ENCODE results near the gene FAM13A.

Gene FAM13A

GRCh38 chr4:88792268-88792781 is 264.7 kb downstream of the FAM13A start:
- H3K9me3 ChIP-seq (ENCODE audit: severe bottlenecking) = no peaks in the 10 kb centered on the region
- H3K4me3 ChIP-seq (ENCODE audit: severe bottlenecking) = no peak overlapping the region
- DNase-seq (ENCODE audit: low spot score) = no peak
- no peaks in the 10 kb centered on the region for H3K36me3 ChIP-seq (ENCODE audit: low read depth)
- peak; percentile 91 for ATAC-seq (ENCODE audit: low read depth)
- no peak for TF ChIP-seq CTCF (IDR thresholded peaks at IDR 0.05; ENCODE audit: poor library complexity, severe bottlenecking)
- peak overlapping the region; percentile 26 for H3K27ac ChIP-seq (ENCODE audit: poor library complexity, severe bottlenecking)
- H3K4me1 ChIP-seq (ENCODE audit: insufficient read depth, poor library complexity, severe bottlenecking) = peaks cover 7% of the 10 kb centered on the region
- H3K27me3 ChIP-seq (ENCODE audit: insufficient read depth, poor library complexity, severe bottlenecking) = no peaks in the 10 kb centered on the region

- Histone ChIP-seq H3K27me3 (ENCODE audit: insufficient read depth, poor library complexity, severe bottlenecking) (no peaks in the 10 kb centered on the region), H3K27ac (ENCODE audit: poor library complexity, severe bottlenecking) (no peak overlapping the region), H3K36me3 (ENCODE audit: low read depth) (no peaks in the 10 kb centered on the region; the same call in 1 of the 2 replicates), H3K4me3 (ENCODE audit: severe bottlenecking) (no peak overlapping the region), H3K4me1 (ENCODE audit: insufficient read depth, poor library complexity, severe bottlenecking) (peaks cover 7% of the 10 kb centered on the region), H3K9me3 (ENCODE audit: severe bottlenecking) (no peaks in the 10 kb centered on the region)
- DNase-seq (ENCODE audit: low spot score) (no peak), ATAC-seq (ENCODE audit: low read depth) (no peak)
- TF ChIP-seq CTCF (IDR thresholded peaks at IDR 0.05; ENCODE audit: poor library complexity, severe bottlenecking) = peak; percentile 59
These were observed 265.7 kb downstream of the FAM13A start for GRCh38 chr4:88791274-88791673.

GRCh38 chr4:88788895-88789294 is 268.1 kb downstream of the FAM13A start:
- no peaks in the 10 kb centered on the region; the same call in 1 of the 2 replicates for H3K36me3 ChIP-seq (ENCODE audit: low read depth)
- TF ChIP-seq CTCF (IDR thresholded peaks at IDR 0.05; ENCODE audit: poor library complexity, severe bottlenecking) = no peak
- H3K9me3 ChIP-seq (ENCODE audit: severe bottlenecking) = no peaks in the 10 kb centered on the region
- no peaks in the 10 kb centered on the region for H3K27me3 ChIP-seq (ENCODE audit: insufficient read depth, poor library complexity, severe bottlenecking)
- ATAC-seq (ENCODE audit: low read depth) = no peak
- no peak for DNase-seq (ENCODE audit: low spot score)
- H3K4me3 ChIP-seq (ENCODE audit: severe bottlenecking) = no peak overlapping the region
- no peak overlapping the region for H3K27ac ChIP-seq (ENCODE audit: poor library complexity, severe bottlenecking)
- peaks cover 7% of the 10 kb centered on the region for H3K4me1 ChIP-seq (ENCODE audit: insufficient read depth, poor library complexity, severe bottlenecking)

DNA sequence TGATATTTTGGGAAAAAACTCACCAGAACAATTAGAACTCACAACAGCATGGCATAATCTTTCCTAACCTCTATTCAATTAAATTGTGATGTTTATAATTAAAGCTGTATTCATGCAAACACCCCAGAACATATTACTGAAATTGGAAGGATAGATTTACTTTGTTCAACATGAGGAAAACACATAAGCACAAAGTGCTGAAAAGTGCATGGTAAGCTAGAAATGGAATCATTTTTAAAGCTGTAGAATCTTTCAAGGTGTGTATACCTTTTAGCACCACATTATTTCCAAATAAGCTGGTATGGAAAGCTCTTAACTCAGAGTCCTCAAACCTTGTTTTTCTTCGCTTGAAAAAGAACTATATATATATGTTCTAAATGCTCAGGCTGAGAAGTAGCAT is 268.6 kb downstream of the FAM13A start:
- no peak overlapping the region for H3K27ac ChIP-seq (ENCODE audit: poor library complexity, severe bottlenecking)
- no peaks in the 10 kb centered on the region for H3K9me3 ChIP-seq (ENCODE audit: severe bottlenecking)
- DNase-seq (ENCODE audit: low spot score) (no peak), ATAC-seq (ENCODE audit: low read depth) (no peak)
- no peaks in the 10 kb centered on the region; the same call in 1 of the 2 replicates for H3K36me3 ChIP-seq (ENCODE audit: low read depth)
- no peak overlapping the region for H3K4me3 ChIP-seq (ENCODE audit: severe bottlenecking)
- H3K27me3 ChIP-seq (ENCODE audit: insufficient read depth, poor library complexity, severe bottlenecking) = no peaks in the 10 kb centered on the region
- TF ChIP-seq CTCF (IDR thresholded peaks at IDR 0.05; ENCODE audit: poor library complexity, severe bottlenecking) = no peak
- peaks cover 7% of the 10 kb centered on the region for H3K4me1 ChIP-seq (ENCODE audit: insufficient read depth, poor library complexity, severe bottlenecking)

- no peaks in the 10 kb centered on the region for H3K9me3 ChIP-seq (ENCODE audit: severe bottlenecking)
- no peaks in the 10 kb centered on the region for H3K27me3 ChIP-seq (ENCODE audit: insufficient read depth, poor library complexity, severe bottlenecking)
- H3K27ac ChIP-seq (ENCODE audit: poor library complexity, severe bottlenecking) = no peak overlapping the region
- H3K36me3 ChIP-seq (ENCODE audit: low read depth) = no peaks in the 10 kb centered on the region; the same call in 1 of the 2 replicates
- H3K4me3 ChIP-seq (ENCODE audit: severe bottlenecking) = no peak overlapping the region
- no peak for ATAC-seq (ENCODE audit: low read depth)
- TF ChIP-seq CTCF (IDR thresholded peaks at IDR 0.05; ENCODE audit: poor library complexity, severe bottlenecking) = no peak
- DNase-seq (ENCODE audit: low spot score) = no peak
- H3K4me1 ChIP-seq (ENCODE audit: insufficient read depth, poor library complexity, severe bottlenecking) = no peaks in the 10 kb centered on the region
These were observed 271.0 kb downstream of the FAM13A start for GRCh38 chr4:88786011-88786410.
